HG02885 (cell line): ENCODE data around the gene BYSL.

Experiments
- ATAC-seq: cut with Tn5 transposase; IDR thresholded peaks from one replicate; pipeline ENCODE4 v1.9.1; 2021; ENCODE audit warnings: mild to moderate bottlenecking; ENCODE audit not compliant: unreplicated experiment, poor library complexity

BYSL gene

GRCh38 chr6:41970436-41970846 lies 49.1 kb downstream of the BYSL start:
- no peak for ATAC-seq

GRCh38 chr6:41972826-41973225 lies 51.5 kb downstream of the BYSL start:
- no peak for ATAC-seq

- ATAC-seq: no peak
Observed at GRCh38 chr6:41974281-41974825, 53.1 kb downstream of the BYSL start.

- no peak for ATAC-seq
Observed at GRCh38 chr6:41975276-41975675, 54.0 kb downstream of the BYSL start.

- ATAC-seq: no peak
Observed at GRCh38 chr6:41976794-41977484, 55.6 kb downstream of the BYSL start.
